ENCODE data around the gene SCAF1.

- no peak for TF ChIP-seq CTCF (IDR thresholded peaks at IDR 0.05)
- no peak for TF ChIP-seq POLR2AphosphoS5 (IDR thresholded peaks at IDR 0.05)
- TF ChIP-seq POLR2A (IDR thresholded peaks at IDR 0.05) = no peak
Measured at GRCh38 chr19:49684983-49685553, 43.1 kb downstream of the SCAF1 start.

Data from prostate gland (tissue), 2 donors.